H1 (cell line): ENCODE measurements around the gene OGDH. TPM values are rescaled to one million over a fixed set of nuclear protein-coding genes. Genes with fewer than 3 reads are reported as not detected.

Experiments used
- CTCF ChIA-PET: fragments of 300-600 bp; sonication (Branson Sonifier 250); formaldehyde crosslinking; loops from one replicate; lab custom pipeline; 2021; ENCODE audit not compliant: partially characterized antibody; lab: Charles Lee
- POLR2A ChIA-PET: fragments of 300-600 bp; sonication (Branson Sonifier 250); formaldehyde crosslinking; loops from one replicate; lab custom pipeline; 2021; ENCODE audit warnings: inconsistent platforms; ENCODE audit not compliant: partially characterized antibody; lab: Charles Lee
- DNase-seq, 2 experiments: peaks; one replicate each; pipeline versions ENCODE4 v3.0.0 to v3.0.0-alpha.2; 2010 to 2022; ENCODE audit warnings: low spot score in 2 of 2, low read depth in 1 of 2, mixed read lengths in 1 of 2
- FAIRE-seq: peaks from 2 replicates; lab custom pipeline; 2011; peaks lifted over from hg19 to GRCh38; lab: Jason Lieb, UNC
- H2AFZ ChIP-seq: 2 replicates; pipeline ENCODE4 v1.8.1; 2012; ENCODE audit warnings: low read length, inconsistent platforms
- H2AK5ac ChIP-seq: 2 replicates; pipeline ENCODE4 v1.6.1; 2013; ENCODE audit warnings: low read depth, low read length
- H2BK120ac ChIP-seq: replicated peaks from 2 replicates; pipeline ENCODE3; 2013; ENCODE audit warnings: low read depth, low read length, inconsistent platforms
- H2BK12ac ChIP-seq: 2 replicates; pipeline ENCODE4 v1.6.1; 2013; ENCODE audit warnings: low read depth, low read length
- H2BK15ac ChIP-seq: 2 replicates; pipeline ENCODE4 v1.6.1; 2013; ENCODE audit warnings: low read length
- H2BK20ac ChIP-seq: 2 replicates; pipeline ENCODE4 v1.6.1; 2013; ENCODE audit warnings: low read length
- H2BK5ac ChIP-seq: 2 replicates; pipeline ENCODE4 v1.6.1; 2013; ENCODE audit warnings: low read depth, low read length
- H3K14ac ChIP-seq: 2 replicates; pipeline ENCODE4 v1.6.1; 2013; ENCODE audit warnings: inconsistent platforms; ENCODE audit not compliant: insufficient read length
- H3K18ac ChIP-seq: 2 replicates; pipeline ENCODE4 v1.6.1; 2013; ENCODE audit warnings: low read length; ENCODE audit errors: extremely low read depth
- H3K23ac ChIP-seq: 2 replicates; pipeline ENCODE4 v1.6.1; 2013; ENCODE audit warnings: inconsistent platforms; ENCODE audit not compliant: insufficient read length
- H3K23me2 ChIP-seq: 2 replicates; pipeline ENCODE4 v1.6.1; 2013; ENCODE audit warnings: low read depth, low read length
- H3K27ac ChIP-seq: 2 replicates; pipeline ENCODE4 v1.6.1; 2011; ENCODE audit warnings: low read depth, low read length, inconsistent platforms
- H3K27me3 ChIP-seq, 4 experiments: replicated peaks in 1 of 4; 1 replicate in 1 of 4; 2 replicates in 3 of 4; pipeline versions ENCODE4 v1.6.1 to v1.8.1; 2011 to 2013; ENCODE audit warnings: low read length in 3 of 4, mild to moderate bottlenecking in 3 of 4, inconsistent platforms in 2 of 4, mixed read lengths in 2 of 4, moderate library complexity in 1 of 4; ENCODE audit not compliant: control insufficient read depth in 3 of 4, insufficient read depth in 3 of 4; ENCODE audit errors: extremely low read depth in 1 of 4
- H3K36me3 ChIP-seq, 4 experiments: 2 replicates each; pipeline versions ENCODE4 v1.6.1 to v1.8.1; 2011 to 2013; ENCODE audit warnings: mild to moderate bottlenecking in 4 of 4, low read length in 3 of 4, moderate library complexity in 2 of 4, control low read depth in 1 of 4, inconsistent platforms in 1 of 4; ENCODE audit not compliant: insufficient read depth in 4 of 4, control insufficient read depth in 2 of 4
- H3K4ac ChIP-seq: replicated peaks from 2 replicates; pipeline ENCODE3; 2013; ENCODE audit warnings: low read length, low read depth, mixed read lengths, inconsistent platforms; ENCODE audit not compliant: insufficient read length
- H3K4me1 ChIP-seq, 4 experiments: replicated peaks in 1 of 4; 1 replicate in 1 of 4; 2 replicates in 3 of 4; pipeline versions ENCODE4 v1.6.1 to v1.8.1; 2011 to 2013; ENCODE audit warnings: low read length in 3 of 4, inconsistent platforms in 2 of 4, mixed read lengths in 1 of 4; ENCODE audit not compliant: insufficient read depth in 4 of 4, control insufficient read depth in 3 of 4
- H3K4me2 ChIP-seq, 2 experiments: 2 replicates each; pipeline versions ENCODE4 v1.6.1 to v1.8.1; 2011 to 2013; ENCODE audit warnings: low read depth in 2 of 2, low read length in 2 of 2, control low read depth in 1 of 2, inconsistent platforms in 1 of 2, mild to moderate bottlenecking in 1 of 2; ENCODE audit not compliant: insufficient read depth in 1 of 2
- H3K4me3 ChIP-seq, 4 experiments: fragments of 200-600, 300-600 bp in 1 of 4; sonication (generic), shearing (Covaris generic), sonication (Bioruptor Twin) in 1 of 4; 2 replicates each; pipeline versions ENCODE4 v1.5.1 to v1.8.1; 2011 to 2016; ENCODE audit warnings: low read length in 4 of 4, low read depth in 3 of 4, control low read depth in 2 of 4, inconsistent platforms in 2 of 4, mild to moderate bottlenecking in 2 of 4, mixed read lengths in 1 of 4, moderate library complexity in 1 of 4; ENCODE audit not compliant: insufficient read depth in 2 of 4; ENCODE audit errors: extremely low read depth in 1 of 4
- H3K56ac ChIP-seq: replicated peaks from 2 replicates; pipeline ENCODE3; 2013; ENCODE audit warnings: low read depth, mild to moderate bottlenecking, mixed read lengths, low read length, inconsistent platforms; ENCODE audit not compliant: insufficient read length
- H3K79me1 ChIP-seq: 2 replicates; pipeline ENCODE4 v1.6.1; 2013; ENCODE audit warnings: low read depth, low read length, control low read depth
- H3K79me2 ChIP-seq, 2 experiments: 2 replicates each; pipeline versions ENCODE4 v1.6.1 to v1.8.1; 2012 to 2013; ENCODE audit warnings: low read length in 2 of 2, mild to moderate bottlenecking in 2 of 2, inconsistent platforms in 1 of 2; ENCODE audit not compliant: insufficient read depth in 2 of 2, control insufficient read depth in 1 of 2
- H3K9ac ChIP-seq, 4 experiments: replicated peaks in 1 of 4; 1 replicate in 1 of 4; 2 replicates in 3 of 4; pipeline versions ENCODE4 v1.6.1 to v1.8.1; 2011 to 2013; ENCODE audit warnings: low read depth in 3 of 4, low read length in 3 of 4, control low read depth in 2 of 4, mild to moderate bottlenecking in 2 of 4, moderate library complexity in 2 of 4, inconsistent platforms in 1 of 4; ENCODE audit errors: extremely low read depth in 1 of 4
- H3K9me3 ChIP-seq, 2 experiments: 2 replicates each; pipeline versions ENCODE4 v1.6.1 to v1.8.1; 2012 to 2013; ENCODE audit warnings: mild to moderate bottlenecking in 2 of 2, moderate library complexity in 2 of 2, control low read depth in 1 of 2, inconsistent platforms in 1 of 2, low read depth in 1 of 2, low read length in 1 of 2, mixed read lengths in 1 of 2; ENCODE audit not compliant: insufficient read depth in 2 of 2
- H4K20me1 ChIP-seq, 2 experiments: replicated peaks in 1 of 2; 2 replicates each; pipeline versions ENCODE3 to v1.8.1; 2011 to 2013; ENCODE audit warnings: inconsistent platforms in 2 of 2, low read length in 2 of 2, mild to moderate bottlenecking in 1 of 2; ENCODE audit not compliant: insufficient read depth in 2 of 2, control insufficient read depth in 1 of 2
- H4K5ac ChIP-seq: 2 replicates; pipeline ENCODE4 v1.6.1; 2013; ENCODE audit warnings: low read length, low read depth, mixed read lengths, inconsistent platforms; ENCODE audit not compliant: insufficient read length
- H4K8ac ChIP-seq: 2 replicates; pipeline ENCODE4 v1.8.0; 2013; ENCODE audit warnings: mild to moderate bottlenecking, moderate library complexity, low read length, inconsistent platforms; ENCODE audit not compliant: insufficient read depth; ENCODE audit errors: extremely low read depth
- H4K91ac ChIP-seq: replicated peaks from 2 replicates; pipeline ENCODE3; 2013; ENCODE audit warnings: low read length, mixed read lengths, inconsistent platforms; ENCODE audit not compliant: insufficient read length
- CEBPB ChIP-seq: IDR thresholded peaks from 2 replicates; pipeline ENCODE4 v1.6.1; 2012; ENCODE audit warnings: low read depth, low read length
- CHD1 ChIP-seq: IDR thresholded peaks from 2 replicates; pipeline ENCODE4 v1.6.1; 2012; ENCODE audit warnings: low read depth, low read length, improper control_type of control experiment
- RXRA ChIP-seq: IDR thresholded peaks from 2 replicates; pipeline ENCODE4 v1.6.1; 2011; ENCODE audit warnings: low read depth, mild to moderate bottlenecking, low read length, moderate library complexity; ENCODE audit not compliant: insufficient read depth
- SIRT6 ChIP-seq: IDR thresholded peaks from one replicate; pipeline ENCODE4 v1.7.1; 2012; ENCODE audit warnings: low read length, inconsistent platforms
- TAF1 ChIP-seq: IDR thresholded peaks from 2 replicates; pipeline ENCODE4 v1.6.1; 2011; ENCODE audit warnings: mild to moderate bottlenecking, low read depth, low read length
- WGBS, 2 experiments: shearing (Covaris generic) in 1 of 2; methylation state at CpG; one replicate each; pipeline versions ENCODE4 v1.1.6 to v1.1.7; 2013 to 2015; ENCODE audit warnings: low lambda C conversion rate in 2 of 2, mixed read lengths in 2 of 2, inconsistent platforms in 1 of 2, low coverage in 1 of 2, missing lambda C conversion rate in 1 of 2; ENCODE audit not compliant: insufficient replicate concordance in 2 of 2, insufficient coverage in 1 of 2, insufficient read length in 1 of 2; ENCODE audit errors: extremely low coverage in 1 of 2, missing lambda C conversion rate in 1 of 2; 5-methylcytosine and 5-hydroxymethylcytosine counted together
- polyA plus RNA-seq, 7 experiments: library from polyadenylated mRNA; depleted of rRNA in 3 of 7; stranded (reverse) in 5 of 7; unstranded in 2 of 7; fragments of >200 nt in 5 of 7; fragments of 200-250 nt in 2 of 7; gene quantifications; 1 replicate in 5 of 7; 2 replicates in 1 of 7; 4 replicates in 1 of 7; pipeline versions ENCODE4 v1.2.1 to v1.2.3, GENCODE V29; 2011 to 2013; ENCODE audit warnings: missing spikeins in 2 of 7, mixed read lengths in 2 of 7
- total RNA-seq: library from RNA; stranded (reverse); fragmentation: NEBNext Ultra II Directional; extraction: Animal tissue kit (Norgen Biotek cat#: 25700); gene quantifications from 2 replicates; pipeline ENCODE4 v1.2.1, GENCODE V29; 2021

The OGDH gene
- total and polyA plus RNA-seq, 2 of the 8 experiments (the other 6 are each of a cell fraction or from before 2014, with no cell fraction given), result 71.6 to 91.6 TPM

DNA sequence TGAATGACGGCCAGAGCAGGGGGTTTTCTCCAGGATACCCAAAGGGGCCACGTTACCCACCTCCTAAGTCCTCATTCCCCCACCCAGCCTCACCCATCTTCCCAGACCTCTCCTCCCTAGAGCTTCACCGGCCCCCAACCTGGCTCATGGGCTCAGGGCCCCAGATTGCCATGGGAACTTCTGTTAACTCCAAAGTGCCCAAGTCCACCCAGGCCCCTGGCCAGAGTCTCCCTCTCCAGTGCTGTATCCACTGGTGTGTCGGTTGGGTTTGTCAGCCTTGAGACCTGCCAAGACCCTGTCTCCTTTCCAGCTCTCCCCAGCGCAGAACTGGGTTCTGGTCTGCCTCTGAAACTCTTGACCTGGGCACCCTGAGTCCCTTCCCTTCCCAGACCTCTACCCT is 105.1 kb downstream of the OGDH start:
- CTCF ChIA-PET, result no interaction called here
- Histone ChIP-seq H2BK15ac (no peak overlapping the region), H3K23me2 (no peaks in the 10 kb centered on the region), H3K36me3 (peaks cover 2 to 16% (median 6%) of the 10 kb centered on the region in 4 experiments; a peak in 5 of 8 replicates), H3K4me1 (no peaks in the 10 kb centered on the region; a peak in 1 of 7 replicates), H2BK5ac (no peak overlapping the region), H3K79me1 (no peaks in the 10 kb centered on the region), H3K27ac (no peak overlapping the region), H3K9ac (no peak overlapping the region), H2BK20ac (no peak overlapping the region), H3K18ac (no peak overlapping the region), H3K4me3 (no peak overlapping the region), H3K4ac (no peak overlapping the region), H2BK12ac (no peak overlapping the region), H4K5ac (no peak overlapping the region), H3K14ac (no peak overlapping the region), H2BK120ac (no peak overlapping the region), H4K20me1 (peaks cover 0 to 3% of the 10 kb centered on the region in 2 experiments), H3K4me2 (no peak overlapping the region), H3K56ac (no peak overlapping the region), H3K27me3 (no peaks in the 10 kb centered on the region), H3K9me3 (no peaks in the 10 kb centered on the region), H3K79me2 (no peaks in the 10 kb centered on the region), H2AFZ (no peak overlapping the region), H3K23ac (no peak overlapping the region), H4K91ac (no peak overlapping the region), H2AK5ac (no peak overlapping the region), H4K8ac (no peak overlapping the region; the same call in 1 of the 2 replicates)
- DNase-seq (no peak), FAIRE-seq (no peak)
- POLR2A ChIA-PET, result interaction anchor here (1.0 kb wide), 1 partner anchor 17 kb away, joined by 3 read pairs; no protein-coding TSS in a partner anchor
- WGBS, 2 experiments, result 81% methylated on average over 5 of the region's 5 CpGs; no CpG with 5 or more reads in 1 of the 2 experiments
- TF ChIP-seq CEBPB (no peak), SIRT6 (no peak), CHD1 (no peak), RXRA (no peak), TAF1 (no peak)
